K562 (cell line): ENCODE measurements around the gene TMEM72. TPM values are rescaled to one million over a fixed set of nuclear protein-coding genes. Genes with fewer than 3 reads are reported as not detected.

Experiments
- ATAC-seq: fragments of 200-7000 bp; cut with Tn5 transposase; 3 replicates; pipeline ENCODE4 v1.9.1; 2020; ENCODE audit warnings: moderate library complexity
- BruUV-seq: library from RNA; stranded (reverse); fragments of 400-500 nt; replicated peaks from 2 replicates; lab custom pipeline; 2021; lab: Mats Ljungman, UMichigan
- CTCF ChIA-PET: fragments of 300-600 bp; formaldehyde crosslinking; extraction: SDS; loops from one replicate; lab custom pipeline; 2021; ENCODE audit warnings: low intra/inter-chr PET ratio; lab: Yijun Ruan, JAX
- POLR2A ChIA-PET: fragments of 300-600, 350-650 bp; sonication (Branson Sonifier 250); formaldehyde crosslinking; extraction: SDS; loops from one replicate; lab custom pipeline; 2021; ENCODE audit warnings: antibody characterized with exemption, inconsistent platforms; lab: Yijun Ruan, JAX
- DNase-seq, 4 experiments: peaks; one replicate each; pipeline versions ENCODE4 v3.0.0 to v3.0.0-alpha.2; 2011 to 2018; ENCODE audit warnings: low spot score in 3 of 4, mixed read lengths in 3 of 4; ENCODE audit errors: extremely low read depth in 1 of 4
- FAIRE-seq: peaks from 2 replicates; lab custom pipeline; 2011; peaks lifted over from hg19 to GRCh38; lab: Jason Lieb, UNC
- H2AFZ ChIP-seq: 2 replicates; pipeline ENCODE4 v1.6.0; 2011; ENCODE audit warnings: low read depth, low read length, control low read depth, inconsistent platforms
- H3K27ac ChIP-seq: fragments of 200-600 bp; 3 replicates; pipeline ENCODE4 v1.8.0; 2011; ENCODE audit warnings: low read depth, mild to moderate bottlenecking, control low read depth, inconsistent platforms, low read length, moderate library complexity, mixed read lengths; ENCODE audit errors: extremely low read depth
- H3K27me3 ChIP-seq, 2 experiments: fragments of 300-600 bp in 1 of 2; 2 replicates in 1 of 2; 3 replicates in 1 of 2; pipeline versions ENCODE4 v1.6.0 to v1.8.0; 2011; ENCODE audit warnings: inconsistent platforms in 2 of 2, low read length in 2 of 2, mild to moderate bottlenecking in 1 of 2, mixed read lengths in 1 of 2, moderate library complexity in 1 of 2; ENCODE audit not compliant: control insufficient read depth in 2 of 2, insufficient read depth in 2 of 2
- H3K36me3 ChIP-seq: fragments of 300-600 bp; 3 replicates; pipeline ENCODE4 v1.8.0; 2011; ENCODE audit warnings: mild to moderate bottlenecking, low read length, inconsistent platforms; ENCODE audit not compliant: control insufficient read depth, insufficient read depth
- H3K4me1 ChIP-seq, 2 experiments: fragments of 200-600 bp in 1 of 2; replicated peaks in 1 of 2; 2 replicates in 1 of 2; 3 replicates in 1 of 2; pipeline versions ENCODE4 v1.5.1 to v1.8.0; 2011; ENCODE audit warnings: inconsistent platforms in 2 of 2, low read length in 2 of 2, mild to moderate bottlenecking in 1 of 2, mixed read lengths in 1 of 2, moderate library complexity in 1 of 2; ENCODE audit not compliant: control insufficient read depth in 2 of 2, insufficient read depth in 2 of 2
- H3K4me2 ChIP-seq: 2 replicates; pipeline ENCODE4 v1.6.1; 2011; ENCODE audit warnings: low read length, control low read depth, inconsistent platforms, mixed read lengths; ENCODE audit not compliant: insufficient read depth
- H3K4me3 ChIP-seq: fragments of 200-600 bp; sonication (generic), shearing (Covaris generic); 2 replicates; pipeline ENCODE4 v1.5.1; 2016; ENCODE audit warnings: control low read depth, inconsistent platforms
- H3K79me2 ChIP-seq: fragments of 200-600 bp; 3 replicates; pipeline ENCODE4 v1.8.0; 2011; ENCODE audit warnings: low read length, inconsistent platforms; ENCODE audit not compliant: control insufficient read depth, insufficient read depth
- H3K9ac ChIP-seq, 2 experiments: 2 replicates each; pipeline versions ENCODE4 v1.6.0 to v1.6.1; 2011; ENCODE audit warnings: low read depth in 2 of 2, low read length in 2 of 2, control low read depth in 1 of 2, inconsistent platforms in 1 of 2, mild to moderate bottlenecking in 1 of 2, mixed read lengths in 1 of 2; ENCODE audit not compliant: insufficient read depth in 1 of 2
- H3K9me1 ChIP-seq: one replicate; pipeline ENCODE4 v1.6.0; 2011; ENCODE audit warnings: inconsistent platforms, mild to moderate bottlenecking, low read length, moderate library complexity; ENCODE audit not compliant: control insufficient read depth, insufficient read depth
- H3K9me3 ChIP-seq: replicated peaks from 2 replicates; pipeline ENCODE4 v1.5.1; 2011; ENCODE audit warnings: low read depth, low read length, inconsistent platforms; ENCODE audit not compliant: control insufficient read depth, insufficient read depth
- H4K20me1 ChIP-seq: replicated peaks from 2 replicates; pipeline ENCODE4 v1.6.1; 2011; ENCODE audit warnings: low read length, inconsistent platforms, mixed read lengths; ENCODE audit not compliant: control insufficient read depth, insufficient read depth
- CC2D1A ChIP-seq: fragments of 450-650 bp; IDR thresholded peaks from 2 replicates; pipeline ENCODE4 v1.6.1; 2017; ENCODE audit warnings: mild to moderate bottlenecking
- CUX1 ChIP-seq: fragments of 200-800 bp; sonication (Bioruptor generic); IDR thresholded peaks from 2 replicates; pipeline ENCODE4 v1.6.1; 2016; ENCODE audit warnings: missing genetic modification characterization, missing compliant biosample characterization
- ILK ChIP-seq: fragments of 450-650 bp; IDR thresholded peaks from 2 replicates; pipeline ENCODE4 v1.6.1; 2016; ENCODE audit warnings: missing genetic modification characterization, low read depth, mild to moderate bottlenecking, missing compliant biosample characterization, moderate library complexity, borderline replicate concordance
- MTA1 ChIP-seq: fragments of 450-650 bp; IDR thresholded peaks from 2 replicates; pipeline ENCODE4 v1.6.1; 2017; ENCODE audit warnings: borderline replicate concordance
- POLR2AphosphoS2 ChIP-seq: IDR thresholded peaks from 2 replicates; pipeline ENCODE4 v1.6.1; 2012; ENCODE audit warnings: low read length, improper control_type of control experiment
- WGBS: fragments of 100-300 bp; shearing (Covaris generic); methylation state at CpG from one replicate; pipeline ENCODE4 v1.1.6; 2016; ENCODE audit warnings: low coverage, mixed read lengths; ENCODE audit not compliant: insufficient coverage; ENCODE audit errors: missing lambda C conversion rate; 5-methylcytosine and 5-hydroxymethylcytosine counted together
- in situ Hi-C: fragments of 300-500 bp; cut with MboI; formaldehyde crosslinking; loops from 4 replicates; pipeline ENCODE4 v1.15.0; 2018; ENCODE audit warnings: inconsistent platforms, mixed read lengths
- intact Hi-C: fragments of 100-400 bp; cut with micrococcal nuclease; formaldehyde crosslinking; loops from 2 replicates; pipeline ENCODE4 v1.14.2; 2022
- polyA plus RNA-seq, 8 experiments: library from polyadenylated mRNA; depleted of rRNA in 4 of 8; stranded (reverse) in 5 of 8; unstranded in 3 of 8; fragments of >200 nt; fragmentation: Nextera tagmentation in 2 of 8; fragmentation: Illumina TruSeq in 1 of 8; extraction: Ambion mirVana in 2 of 8; extraction: Trizol in 1 of 8; gene quantifications; 2 replicates each; pipeline versions ENCODE4 v1.2.1 to v1.2.3, GENCODE V29; 2011 to 2014; ENCODE audit warnings: inconsistent platforms in 1 of 8, missing spikeins in 1 of 8
- total RNA-seq, 7 experiments: library from RNA; depleted of rRNA in 6 of 7; stranded (reverse); fragments of >200 nt in 6 of 7; fragmentation: Illumina TruSeq in 2 of 7; extraction: Trizol in 2 of 7; gene quantifications; 2 replicates each; pipeline versions ENCODE4 v1.2.1 to v1.2.3, GENCODE V29; 2011 to 2021; ENCODE audit warnings: low replicate concordance in 1 of 7

The TMEM72 gene
- total and polyA plus RNA-seq, 9 of the 15 experiments (the other 6 are each of a cell fraction or from before 2014, with no cell fraction given): not detected

GRCh38 chr10:44874166-44874565 lies 37.0 kb upstream of the TMEM72 start:
- FAIRE-seq: no peak
- ATAC-seq: no peak
- in situ Hi-C loops: no loop called here

More at GRCh38 chr10:44874166-44874565, 37.0 kb upstream of the TMEM72 start:
- CTCF ChIA-PET: no interaction called here
- Histone ChIP-seq H3K27me3 (peaks cover 22 to 27% of the 10 kb centered on the region in 2 experiments; a peak in 4 of 5 replicates), H4K20me1 (peaks cover 7% of the 10 kb centered on the region; the same call in 1 of the 2 replicates), H3K9me3 (no peaks in the 10 kb centered on the region), H3K4me1 (peaks cover 0 to 4% of the 10 kb centered on the region in 2 experiments; a peak in 2 of 5 replicates), H3K4me2 (no peak overlapping the region), H3K4me3 (no peak overlapping the region), H3K36me3 (no peaks in the 10 kb centered on the region), H3K79me2 (no peaks in the 10 kb centered on the region), H3K27ac (no peak overlapping the region), H3K9me1 (no peaks in the 10 kb centered on the region), H3K9ac (no peak overlapping the region), H2AFZ (no peak overlapping the region)
- TF ChIP-seq CUX1 (CRISPR knock-in tag) (no peak), CC2D1A (no peak), POLR2AphosphoS2 (no peak), ILK (tag) (no peak), MTA1 (no peak)
- POLR2A ChIA-PET: no interaction called here
- DNase-seq: no peak
- intact Hi-C loops: no loop called here
- no TSS peak for BruUV-seq
- 0% methylated on average over 1 of the region's 1 CpG for WGBS
